ENCODE results near the gene SESN1. TPM values are rescaled to one million over a fixed set of nuclear protein-coding genes. Genes with fewer than 3 reads are reported as not detected.

The SESN1 gene
- total RNA-seq, 2 experiments from 2014 or later, result 10.8 to 13.8 TPM

Small RNA genes within 50 kb of the gene (small RNA-seq; reads per million reads assigned to genes)
- gene RNU6-653P, result not detected

Other genes with a start within 250 kb of the SESN1 start
- gene ARMC2, start 246.4 kb downstream of the SESN1 start, total RNA-seq (2014; rRNA removed; shearing (Covaris generic)), result 0.21 and 2.6 TPM in 2 replicates
- gene ARMC2, start 246.4 kb downstream of the SESN1 start, total RNA-seq (2022), result 8.4 and 8.9 TPM in 2 replicates
- gene CEP57L1, start 661 bp upstream of the SESN1 start, total RNA-seq (2014; rRNA removed; shearing (Covaris generic)), result 22.7 and 26.7 TPM in 2 replicates
- 22.5 and 28.2 TPM in 2 replicates for gene CEP57L1, start 661 bp upstream of the SESN1 start, total RNA-seq (2022)

Data from OCI-LY7 (cell line).